ENCODE data around the gene CADM3. TPM values are rescaled to one million over a fixed set of nuclear protein-coding genes. Genes with fewer than 3 reads are reported as not detected.

The CADM3 gene
- total RNA-seq, 4 donors from 2014 or later: 0.19 to 9.2 (median 3.3) TPM

DNA sequence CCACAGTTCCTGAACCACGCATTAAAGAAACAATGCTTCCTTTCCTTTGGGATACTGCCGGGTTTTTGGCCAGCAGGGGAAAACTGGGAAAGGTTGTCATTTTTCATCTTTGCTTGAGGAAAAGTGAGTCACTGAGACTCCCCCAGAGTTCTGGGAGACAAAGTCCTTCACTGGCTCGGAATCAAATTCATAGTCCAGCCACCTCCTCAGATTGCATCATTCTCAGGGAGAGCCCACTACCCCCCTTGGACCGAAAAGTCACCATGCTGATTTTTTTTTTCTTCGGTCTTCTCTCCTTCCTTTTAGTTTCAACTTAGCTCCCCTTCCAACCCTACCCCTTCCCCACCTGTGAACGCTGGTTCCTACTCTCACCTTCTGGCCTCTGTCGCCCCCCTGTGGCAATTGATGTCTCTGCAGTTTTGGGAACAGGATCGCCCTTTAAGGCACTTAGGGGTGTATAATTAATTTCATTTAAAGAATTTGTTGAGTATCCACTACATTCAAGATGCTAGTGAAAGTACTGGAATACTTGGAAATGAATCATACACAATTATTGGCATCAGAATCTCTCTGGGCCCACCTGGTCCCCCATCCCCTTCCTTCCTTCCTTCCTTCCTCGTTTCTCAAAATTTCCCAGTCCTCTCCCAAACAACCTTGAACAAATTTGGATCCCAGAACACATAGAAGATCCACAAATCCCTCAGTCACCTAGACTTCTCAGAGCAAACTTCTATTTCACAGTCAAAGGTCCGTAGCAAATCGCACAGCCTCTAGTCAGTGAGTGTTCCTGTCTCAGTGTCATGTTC is 40.1 kb downstream of the CADM3 start:
- no peak for DNase-seq
- Histone ChIP-seq H3K36me3 (no peaks in the 10 kb centered on the region), H3K27ac (peak overlapping the region in 1 of 4 donors; percentile 2), H3K27me3 (peaks cover 0 to 71% (median 2%) of the 10 kb centered on the region in 4 donors), H3K4me3 (peak overlapping the region in 1 of 4 donors; percentile 12), H3K9me3 (no peaks in the 10 kb centered on the region), H3K4me1 (peaks cover 0 to 6% (median 0%) of the 10 kb centered on the region in 3 donors)
- TF ChIP-seq POLR2A (IDR thresholded peaks at IDR 0.05): no peak
- TF ChIP-seq, protein P1, sequence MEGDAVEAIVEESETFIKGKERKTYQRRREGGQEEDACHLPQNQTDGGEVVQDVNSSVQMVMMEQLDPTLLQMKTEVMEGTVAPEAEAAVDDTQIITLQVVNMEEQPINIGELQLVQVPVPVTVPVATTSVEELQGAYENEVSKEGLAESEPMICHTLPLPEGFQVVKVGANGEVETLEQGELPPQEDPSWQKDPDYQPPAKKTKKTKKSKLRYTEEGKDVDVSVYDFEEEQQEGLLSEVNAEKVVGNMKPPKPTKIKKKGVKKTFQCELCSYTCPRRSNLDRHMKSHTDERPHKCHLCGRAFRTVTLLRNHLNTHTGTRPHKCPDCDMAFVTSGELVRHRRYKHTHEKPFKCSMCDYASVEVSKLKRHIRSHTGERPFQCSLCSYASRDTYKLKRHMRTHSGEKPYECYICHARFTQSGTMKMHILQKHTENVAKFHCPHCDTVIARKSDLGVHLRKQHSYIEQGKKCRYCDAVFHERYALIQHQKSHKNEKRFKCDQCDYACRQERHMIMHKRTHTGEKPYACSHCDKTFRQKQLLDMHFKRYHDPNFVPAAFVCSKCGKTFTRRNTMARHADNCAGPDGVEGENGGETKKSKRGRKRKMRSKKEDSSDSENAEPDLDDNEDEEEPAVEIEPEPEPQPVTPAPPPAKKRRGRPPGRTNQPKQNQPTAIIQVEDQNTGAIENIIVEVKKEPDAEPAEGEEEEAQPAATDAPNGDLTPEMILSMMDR (IDR thresholded peaks at IDR 0.05): peak; percentile 35 to 78 (median 72)
- WGBS, 2 donors: 26 to 33% methylated on average over 11 of the region's 11 CpGs
- intact Hi-C loops (cut with DNase I): loop anchor here (5.0 kb wide), 1 partner anchor 49 kb away; no protein-coding TSS in a partner anchor

DNA sequence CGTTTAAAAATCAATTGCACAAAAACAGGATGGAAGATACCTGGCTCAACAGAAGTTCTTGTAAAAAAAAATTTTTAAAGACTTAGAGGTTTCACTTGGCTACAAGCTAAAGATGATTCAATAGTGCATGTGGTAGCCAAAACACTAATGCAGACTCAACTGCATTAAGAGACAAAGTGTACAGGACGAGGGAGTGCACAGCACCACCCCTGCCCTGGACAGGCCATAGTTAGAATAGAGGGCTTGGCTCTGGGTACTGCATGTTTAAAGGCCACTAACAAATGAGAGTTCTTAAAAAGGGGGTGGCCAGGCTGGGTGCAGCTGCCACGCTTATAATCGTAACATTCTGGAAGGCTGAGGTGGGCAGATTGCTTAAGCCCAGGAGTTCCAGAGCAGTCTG is 41.2 kb downstream of the CADM3 start:
- intact Hi-C loops (cut with DNase I): loop anchor here (5.0 kb wide), 1 partner anchor 50 kb away; no protein-coding TSS in a partner anchor
- Histone ChIP-seq H3K4me1 (peaks cover 0 to 6% (median 0%) of the 10 kb centered on the region in 3 donors), H3K36me3 (no peaks in the 10 kb centered on the region), H3K27ac (no peak overlapping the region), H3K9me3 (no peaks in the 10 kb centered on the region), H3K4me3 (no peak overlapping the region), H3K27me3 (peaks cover 0 to 71% (median 0%) of the 10 kb centered on the region in 4 donors)
- TF ChIP-seq, protein P1 (IDR thresholded peaks at IDR 0.05): no peak
- no peak for TF ChIP-seq POLR2A (IDR thresholded peaks at IDR 0.05)
- 29 to 68% methylated on average over 2 to 4 of the region's 4 CpGs for WGBS, 2 donors
- no peak for DNase-seq

DNA sequence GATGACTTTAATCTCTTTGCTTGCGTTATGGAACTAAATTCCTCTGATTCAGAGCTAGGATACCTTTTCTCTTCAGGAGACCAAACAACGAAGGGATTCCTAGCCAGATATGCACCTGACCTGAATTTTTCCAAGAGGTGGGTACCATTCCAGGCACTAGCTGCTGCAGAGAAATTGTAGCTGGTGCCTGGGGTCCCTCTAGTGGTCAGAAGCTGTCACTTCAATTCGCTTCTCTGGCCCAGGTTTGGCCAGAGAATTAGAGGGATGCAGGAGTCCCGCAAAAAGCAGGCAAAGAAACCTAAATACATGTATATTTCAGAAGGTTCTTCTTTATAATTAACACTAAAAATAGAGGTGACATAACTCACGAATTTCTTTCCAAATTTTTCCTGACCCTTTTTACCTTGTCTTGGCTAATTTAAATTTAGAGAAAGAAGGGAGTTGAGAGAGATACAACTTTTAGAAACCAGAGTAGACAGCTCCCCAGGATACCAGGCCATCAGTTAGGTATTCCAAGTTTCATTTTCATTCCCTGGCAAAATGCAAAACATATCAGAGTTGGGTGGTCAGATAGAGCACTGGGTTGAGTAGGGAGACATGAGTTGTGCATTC is 42.8 kb downstream of the CADM3 start:
- DNase-seq: no peak
- Histone ChIP-seq H3K4me1 (peaks cover 0 to 6% (median 0%) of the 10 kb centered on the region in 3 donors), H3K27ac (no peak overlapping the region), H3K4me3 (no peak overlapping the region), H3K9me3 (no peaks in the 10 kb centered on the region), H3K36me3 (no peaks in the 10 kb centered on the region), H3K27me3 (peaks cover 0 to 65% (median 0%) of the 10 kb centered on the region in 4 donors)
- 2 to 6% methylated on average over 5 of the region's 5 CpGs for WGBS, 2 donors
- TF ChIP-seq, protein P1 (IDR thresholded peaks at IDR 0.05): peak; percentile 72 to 90 (median 78)
- no peak for TF ChIP-seq POLR2A (IDR thresholded peaks at IDR 0.05)
- intact Hi-C loops (cut with DNase I): loop anchor here (5.0 kb wide), 1 partner anchor 52 kb away; no protein-coding TSS in a partner anchor

DNA sequence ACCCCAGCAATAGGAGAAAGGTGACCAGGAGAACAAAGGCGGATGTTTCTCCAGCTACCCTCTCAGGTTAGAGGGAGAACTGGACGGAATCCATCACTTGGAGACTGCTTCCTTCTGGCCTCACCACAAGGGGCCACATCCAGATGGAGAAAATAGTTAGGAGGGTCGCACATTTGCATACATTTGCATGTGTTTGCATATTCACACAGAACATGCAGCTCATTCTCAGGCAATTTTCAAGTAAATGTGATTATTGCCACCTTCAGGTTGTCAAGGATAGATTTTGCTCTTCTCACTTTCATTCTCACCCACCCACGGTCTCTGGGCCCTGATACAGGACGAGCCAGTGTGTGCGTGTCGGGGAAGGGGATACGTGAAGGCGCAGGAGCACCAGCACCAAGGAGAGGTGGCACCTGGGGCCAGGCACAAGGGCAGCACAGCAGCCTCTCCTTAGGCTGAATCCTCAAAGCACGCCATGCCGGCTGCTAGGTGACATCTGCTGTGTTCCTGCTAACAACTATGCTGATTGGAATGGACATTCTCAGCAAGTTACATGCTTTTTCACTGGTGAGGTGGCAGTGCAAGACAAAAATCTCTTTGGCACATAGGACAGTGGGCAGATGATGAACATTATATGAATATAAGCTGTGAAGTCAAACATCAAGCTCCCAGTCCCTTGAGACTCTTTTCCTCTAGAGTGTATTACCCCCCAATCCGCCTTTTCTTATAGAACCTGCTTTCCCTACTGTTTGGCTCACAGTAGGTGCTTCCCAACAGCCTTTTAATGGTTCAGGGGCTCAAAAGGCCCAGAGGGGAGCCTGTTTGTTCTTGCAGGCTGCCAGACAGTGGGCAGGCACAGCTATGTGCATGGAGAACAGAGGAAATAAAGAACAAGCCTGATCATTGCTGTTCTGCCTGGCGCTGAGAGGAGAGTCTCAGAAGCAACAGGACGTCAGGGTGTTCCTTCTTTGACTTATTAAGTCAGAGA is 47.5 kb downstream of the CADM3 start:
- H3K36me3 ChIP-seq: no peaks in the 10 kb centered on the region
- DNase-seq: no peak
- no peak overlapping the region for H3K27ac ChIP-seq
- no peaks in the 10 kb centered on the region for H3K9me3 ChIP-seq
- H3K4me3 ChIP-seq: no peak overlapping the region
- intact Hi-C loops (cut with DNase I): no loop called here
- TF ChIP-seq POLR2A (IDR thresholded peaks at IDR 0.05): no peak
- TF ChIP-seq, protein P1 (IDR thresholded peaks at IDR 0.05): no peak
- 64 to 68% methylated on average over 6 to 14 of the region's 14 CpGs for WGBS, 2 donors
- peaks cover 0 to 27% (median 0%) of the 10 kb centered on the region in 4 donors for H3K27me3 ChIP-seq
- H3K4me1 ChIP-seq: no peaks in the 10 kb centered on the region

Measured in esophagus squamous epithelium (tissue), 5 donors.